Suppressor macrophage treated with lipopolysaccharide for 4 hours (primary cell): ENCODE measurements around the gene RHOA.
A peak's percentile ranks its signal among the peaks of the same experiment; 100 is the strongest.
"Not testable (repeated sequence)": the region's sequence is repeated elsewhere in the genome, so short reads cannot be mapped to it uniquely, and the experiment has no call there.

Experiments
- DNase-seq: peaks from one replicate; pipeline ENCODE4 v3.0.0-alpha.2; 2020

RHOA gene

GRCh38 chr3:49358884-49359225 is 52.9 kb downstream of the RHOA start:
- DNase-seq = no peak

GRCh38 chr3:49358217-49358883 is 53.4 kb downstream of the RHOA start, which contains the start of gene GPX1:
GPX1 (minus strand) TSS chr3:49358353; CDS start chr3:49358278, 75 bp downstream.
- DNase-seq = peak; percentile 95

- peak; percentile 92 for DNase-seq
Observed at GRCh38 chr3:49357443-49358216, 54.1 kb downstream of the RHOA start.

- not testable (repeated sequence) for DNase-seq
Observed at GRCh38 chr3:49357095-49357442, 54.7 kb downstream of the RHOA start.

GRCh38 chr3:49352890-49353421 is 58.8 kb downstream of the RHOA start:
- no peak for DNase-seq

- DNase-seq = peak; percentile 85
Observed at GRCh38 chr3:49352281-49352680, 59.5 kb downstream of the RHOA start.

- peak; percentile 88 for DNase-seq
Observed at GRCh38 chr3:49351521-49352011, 60.2 kb downstream of the RHOA start.

GRCh38 chr3:49349348-49350114 is 62.2 kb downstream of the RHOA start:
- DNase-seq = no peak

- DNase-seq = not testable (repeated sequence)
Observed at GRCh38 chr3:49348361-49348760, 63.4 kb downstream of the RHOA start.

- DNase-seq = peak; percentile 81
Observed at GRCh38 chr3:49346797-49347251, 65.0 kb downstream of the RHOA start.

- peak; percentile 41 for DNase-seq
Observed at GRCh38 chr3:49343163-49343562, 68.6 kb downstream of the RHOA start.

GRCh38 chr3:49341996-49342395 is 69.8 kb downstream of the RHOA start:
- peak; percentile 36 for DNase-seq

GRCh38 chr3:49339941-49340800 is 71.6 kb downstream of the RHOA start, which contains the start of gene USP4:
USP4 (minus strand) TSS chr3:49340053; CDS start chr3:49340024, 29 bp downstream.
- peak; percentile 90 for DNase-seq

- no peak for DNase-seq
Observed at GRCh38 chr3:49339581-49339940, 72.2 kb downstream of the RHOA start.

- DNase-seq = no peak
Observed at GRCh38 chr3:49333916-49334633, 77.7 kb downstream of the RHOA start.

GRCh38 chr3:49333091-49333490 is 78.7 kb downstream of the RHOA start:
- peak; percentile 73 for DNase-seq

GRCh38 chr3:49329186-49329585 is 82.6 kb downstream of the RHOA start:
- peak; percentile 53 for DNase-seq

GRCh38 chr3:49328350-49328749 is 83.4 kb downstream of the RHOA start:
- DNase-seq = not testable (repeated sequence)

- DNase-seq = no peak
Observed at GRCh38 chr3:49327485-49327884, 84.3 kb downstream of the RHOA start.

GRCh38 chr3:49324768-49325167 is 87.0 kb downstream of the RHOA start:
- DNase-seq = no peak

GRCh38 chr3:49316696-49317457 is 94.9 kb downstream of the RHOA start:
- no peak for DNase-seq
